Stromal cell of bone marrow (primary cell): Measurements from ENCODE around the gene PLD1.
A peak's percentile ranks its signal among the peaks of the same experiment; 100 is the strongest.
"Not testable (repeated sequence)": the region's sequence is repeated elsewhere in the genome, so short reads cannot be mapped to it uniquely, and the experiment has no call there.

ENCODE experiments used
- DNase-seq: peaks from one replicate; pipeline ENCODE4 v3.0.0-alpha.2; 2012; ENCODE audit warnings: low read depth

Gene PLD1

DNA sequence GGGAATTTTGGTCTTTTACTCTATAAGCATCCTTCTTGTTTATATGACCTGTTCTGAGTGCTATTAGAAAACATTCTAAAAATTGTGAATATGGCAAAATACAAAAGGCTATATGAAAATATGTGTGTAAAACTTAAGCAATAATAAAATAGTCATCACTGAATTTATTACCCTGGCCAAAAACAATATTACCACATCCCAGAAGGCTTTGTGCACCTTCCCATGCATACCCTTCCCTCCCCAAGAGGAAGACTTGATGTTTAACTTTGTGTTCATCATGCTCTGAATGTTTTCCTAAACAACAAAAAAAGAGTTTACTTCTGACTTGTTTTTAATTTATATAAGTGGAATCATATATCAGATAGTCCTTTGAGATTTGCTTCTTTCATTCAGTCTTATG lies 195.0 kb downstream of the PLD1 start:
- DNase-seq, result no peak

- no peak for DNase-seq
Observed at GRCh38 chr3:171614318-171614921, 195.9 kb downstream of the PLD1 start.

DNA sequence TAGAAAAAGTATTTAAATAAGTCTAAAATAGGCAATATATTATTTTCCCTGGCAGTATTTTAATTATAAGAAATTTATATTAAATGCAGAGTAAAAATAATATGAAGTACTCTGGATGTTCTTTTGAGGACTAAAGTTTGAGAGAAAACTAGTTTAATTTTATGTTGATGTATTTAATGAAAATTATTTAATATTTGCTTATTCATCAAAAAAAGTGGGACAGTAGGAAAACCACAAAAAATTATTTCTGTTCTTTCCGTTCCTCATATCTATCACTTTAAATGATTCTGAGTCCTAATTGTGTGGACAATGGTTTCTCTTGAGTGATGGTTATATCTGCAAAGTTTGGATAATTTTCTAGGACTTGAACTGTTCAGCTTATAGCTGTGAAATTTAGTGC lies 202.8 kb downstream of the PLD1 start:
- DNase-seq, result no peak

DNA sequence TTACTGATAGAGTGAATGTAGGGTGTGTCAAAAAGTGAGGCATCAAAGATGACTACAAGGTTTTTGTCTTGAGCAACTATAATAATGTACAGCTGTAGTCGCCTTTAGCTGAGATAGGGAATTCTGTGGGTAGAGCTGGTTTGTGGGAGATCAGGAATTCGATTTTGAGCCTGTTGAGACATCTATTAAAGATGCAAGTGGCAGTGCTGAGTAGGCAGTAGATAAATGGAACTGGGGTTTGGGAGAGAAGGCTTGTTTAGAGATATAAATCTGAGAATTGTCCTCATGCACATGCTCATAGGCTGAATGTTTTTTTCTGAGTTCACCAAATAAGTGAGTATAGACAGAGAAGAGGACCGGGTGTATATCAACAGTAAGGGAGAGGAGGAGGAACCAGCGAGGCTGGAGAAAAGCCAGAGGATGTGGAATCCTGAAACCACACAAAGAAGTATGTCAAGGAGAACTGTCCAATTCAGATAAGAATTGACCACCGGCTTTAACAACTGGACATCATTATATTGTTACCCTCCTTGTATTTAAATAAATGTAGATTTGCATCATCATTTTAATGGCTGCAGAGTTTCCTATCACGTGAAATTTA lies 204.0 kb downstream of the PLD1 start:
- DNase-seq, result no peak

- no peak for DNase-seq
Observed at GRCh38 chr3:171604370-171604769, 205.9 kb downstream of the PLD1 start.

DNA sequence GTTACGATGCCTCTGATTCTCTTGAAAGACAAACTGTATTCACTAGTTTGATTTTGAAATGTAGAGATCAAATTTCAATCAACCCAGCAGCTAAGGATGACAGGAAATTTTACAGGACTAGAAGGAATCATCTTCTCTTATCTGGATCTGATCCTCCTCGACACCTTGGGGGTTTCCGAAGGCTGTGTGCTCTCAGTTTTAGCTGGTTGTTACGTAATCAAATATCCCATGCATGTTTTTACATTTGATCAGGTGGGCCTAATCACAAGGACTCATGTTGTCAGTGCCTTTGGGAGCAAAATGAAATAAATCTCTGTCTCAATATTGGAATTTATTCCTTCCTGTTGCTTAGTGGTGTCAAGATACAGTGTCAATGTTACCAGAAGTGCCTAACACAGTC lies 208.2 kb downstream of the PLD1 start:
- DNase-seq, result no peak

GRCh38 chr3:171600030-171600429 lies 210.3 kb downstream of the PLD1 start:
- DNase-seq, result no peak

- no peak for DNase-seq
Observed at GRCh38 chr3:171598990-171599389, 211.3 kb downstream of the PLD1 start.

DNA sequence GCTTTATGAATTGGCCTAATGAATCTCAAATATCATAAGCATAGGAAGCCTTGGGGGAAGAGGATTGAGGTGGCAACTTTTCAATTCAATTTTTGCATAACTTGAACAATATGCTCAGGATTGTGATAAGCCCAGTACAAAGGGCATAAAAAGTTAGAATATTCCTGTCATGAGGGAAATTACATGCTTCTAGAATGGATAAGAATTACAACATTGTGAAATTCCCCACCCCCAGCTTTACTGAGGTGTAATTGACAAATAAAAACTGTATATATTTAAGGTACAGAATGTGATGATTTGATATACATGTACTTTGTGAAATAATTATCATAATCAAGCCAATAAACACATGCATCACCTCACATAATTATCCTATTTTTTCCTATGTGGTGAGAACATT lies 217.5 kb downstream of the PLD1 start:
- no peak for DNase-seq

DNA sequence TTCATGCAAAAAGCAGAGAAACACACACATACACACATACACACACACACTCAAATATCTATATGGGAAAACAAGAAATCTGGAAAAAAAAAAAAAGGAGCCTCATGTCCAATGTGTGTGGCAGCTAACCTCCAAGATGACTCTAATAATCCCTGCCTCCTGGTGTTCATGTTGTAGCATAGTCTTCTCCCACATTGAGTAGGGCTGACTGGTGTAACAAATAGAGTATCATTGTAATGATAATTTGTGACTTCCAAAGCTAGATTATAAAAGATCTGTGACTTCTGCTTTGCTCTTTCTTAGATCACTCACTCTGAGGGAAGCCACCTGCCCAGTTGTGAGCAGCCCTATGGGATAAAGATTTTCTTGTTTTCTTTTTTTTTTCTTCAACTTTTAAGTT lies 219.2 kb downstream of the PLD1 start:
- DNase-seq, result no peak

DNA sequence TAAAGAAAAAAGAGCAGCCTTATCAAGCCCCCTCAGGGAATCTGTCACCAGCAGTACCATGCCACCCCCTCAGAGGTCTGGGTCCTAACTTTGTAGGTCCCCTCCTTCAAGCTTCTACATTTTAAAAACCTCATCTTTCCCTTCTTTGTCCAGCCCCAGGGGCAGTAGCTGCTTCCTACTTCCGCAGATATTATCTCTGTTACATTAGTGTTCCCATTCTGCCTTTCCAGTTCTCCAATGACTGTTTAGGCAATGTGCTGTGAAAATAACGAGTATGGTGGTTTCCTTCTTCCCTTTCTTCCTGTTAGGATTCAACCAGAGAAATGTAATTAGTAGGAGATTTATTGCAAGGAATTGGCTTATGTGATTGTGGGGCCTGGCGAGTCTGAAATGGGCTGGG lies 224.0 kb downstream of the PLD1 start:
- DNase-seq, result no peak

DNA sequence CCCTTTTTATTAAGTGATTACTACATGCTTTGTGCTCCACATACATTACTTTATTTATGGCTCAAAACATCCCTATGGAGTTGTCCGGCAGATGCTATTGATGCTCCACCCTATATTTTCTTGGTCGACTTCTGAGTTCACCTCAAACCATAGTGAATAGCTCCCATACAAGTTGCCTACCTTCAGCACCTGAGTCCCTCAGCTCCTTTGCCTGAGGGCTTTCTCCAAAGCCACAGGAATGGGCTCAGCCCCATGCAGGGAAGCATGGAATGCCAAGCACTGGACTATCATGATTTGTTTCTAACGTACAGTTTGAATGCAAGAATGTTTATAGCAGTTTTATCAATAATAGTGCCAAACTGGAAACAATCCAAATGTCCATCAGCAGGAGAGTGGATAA lies 225.2 kb downstream of the PLD1 start:
- DNase-seq, result no peak

DNA sequence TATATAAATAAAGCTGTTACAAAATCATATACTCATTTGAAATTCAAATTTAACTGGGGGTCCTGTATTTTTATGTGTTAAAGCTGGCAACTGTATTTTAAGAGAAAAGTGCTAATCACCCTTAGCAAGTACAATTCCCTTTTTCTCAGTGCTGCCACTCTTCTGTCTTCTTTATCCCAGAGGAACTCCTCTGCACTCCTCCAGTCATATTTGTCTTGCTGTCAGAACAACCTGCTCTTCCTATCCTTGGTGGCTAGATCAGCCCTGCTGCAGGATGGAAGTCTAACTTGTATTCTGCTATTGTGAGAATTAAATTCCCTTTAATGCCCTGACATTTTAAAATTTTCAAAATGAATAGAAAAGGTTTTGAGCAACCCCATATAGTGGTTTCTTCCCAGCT lies 226.2 kb downstream of the PLD1 start:
- no peak for DNase-seq

- no peak for DNase-seq
Observed at GRCh38 chr3:171574556-171575240, 235.6 kb downstream of the PLD1 start.

GRCh38 chr3:171569571-171570132 lies 240.6 kb downstream of the PLD1 start:
- DNase-seq, result peak; percentile 18

DNA sequence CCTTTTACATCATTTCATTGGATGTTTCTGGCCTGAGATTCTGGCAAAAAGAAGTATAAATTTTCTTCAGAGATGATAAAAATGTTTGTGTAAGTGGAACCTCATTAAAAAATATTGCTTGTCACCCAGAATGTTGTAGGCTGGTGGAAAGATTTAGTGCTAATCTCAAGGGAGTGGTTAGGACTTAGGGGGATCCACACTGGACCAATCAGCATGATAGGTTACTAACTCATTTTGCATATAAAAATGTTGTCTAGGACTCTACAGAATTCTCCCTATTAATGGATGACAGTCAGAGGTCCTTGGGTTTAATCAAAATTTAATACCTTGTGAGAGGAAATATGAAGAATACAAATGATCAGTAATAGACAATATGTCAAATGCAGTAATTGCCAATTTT lies 241.5 kb downstream of the PLD1 start:
- no peak for DNase-seq

GRCh38 chr3:171566803-171567422 lies 243.4 kb downstream of the PLD1 start:
- DNase-seq, result peak; percentile 18

GRCh38 chr3:171565481-171566058 lies 244.7 kb downstream of the PLD1 start:
- peak; percentile 15 for DNase-seq

- no peak for DNase-seq
Observed at GRCh38 chr3:171564748-171565480, 245.4 kb downstream of the PLD1 start.

- DNase-seq, result no peak
Observed at GRCh38 chr3:171563298-171563697, 247.0 kb downstream of the PLD1 start.

- not testable (repeated sequence) for DNase-seq
Observed at GRCh38 chr3:171562459-171562858, 247.8 kb downstream of the PLD1 start.
